Breast epithelium (tissue), 4 donors: ENCODE data around the gene ELF5. TPM values are rescaled to one million over a fixed set of nuclear protein-coding genes. Genes with fewer than 3 reads are reported as not detected.

ENCODE experiments used
- DNase-seq, 2 donors: peaks; one replicate each; pipeline ENCODE4 v3.0.0-alpha.2; 2019; ENCODE audit warnings: low spot score in 2 of 2
- H3K27ac ChIP-seq, 2 donors: fragments of 200-600 bp; sonication (generic) in 1 of 2; one replicate each; pipeline ENCODE4 v1.5.1; 2016 to 2019; ENCODE audit warnings: mild to moderate bottlenecking in 1 of 2
- H3K27me3 ChIP-seq, 2 donors: fragments of 200-600 bp; sonication (generic) in 1 of 2; one replicate each; pipeline versions ENCODE4 v1.5.1 to v1.6.0; 2017 to 2019; ENCODE audit warnings: control low read depth in 1 of 2, mild to moderate bottlenecking in 1 of 2
- H3K36me3 ChIP-seq: fragments of 200-600 bp; one replicate; pipeline ENCODE4 v1.5.1; 2019
- H3K4me1 ChIP-seq, 2 donors: fragments of 200-600 bp; sonication (generic); one replicate each; pipeline ENCODE4 v1.5.1; 2016 to 2019; ENCODE audit warnings: control low read depth in 1 of 2
- H3K4me3 ChIP-seq, 3 donors: fragments of 200-600 bp; sonication (generic); 1 replicate in 2 of 3; 2 replicates in 1 of 3; pipeline ENCODE4 v1.5.1; 2016 to 2019; ENCODE audit warnings: mild to moderate bottlenecking in 3 of 3, moderate library complexity in 2 of 3
- H3K9me3 ChIP-seq, 2 donors: fragments of 200-600 bp; sonication (generic) in 1 of 2; one replicate each; pipeline ENCODE4 v1.5.1; 2016 to 2019; ENCODE audit warnings: control low read depth in 1 of 2
- CTCF ChIP-seq, 3 donors: fragments of 450-650 bp; IDR thresholded peaks; one replicate each; pipeline ENCODE4 v1.5.1; 2016 to 2017; ENCODE audit warnings: antibody characterized with exemption in 3 of 3, mild to moderate bottlenecking in 3 of 3, moderate library complexity in 3 of 3
- POLR2A ChIP-seq: fragments of 450-650 bp; IDR thresholded peaks from one replicate; pipeline ENCODE4 v1.6.1; 2016; ENCODE audit warnings: antibody characterized with exemption, mild to moderate bottlenecking, moderate library complexity
- POLR2AphosphoS5 ChIP-seq, 3 donors: sonication (generic); formaldehyde crosslinking; IDR thresholded peaks; one replicate each; pipeline ENCODE4 v1.6.1; 2017; ENCODE audit warnings: antibody characterized with exemption in 3 of 3
- intact Hi-C: fragments of 100-400 bp; cut with DNase I; formaldehyde crosslinking; loops from one replicate; pipeline ENCODE4 v1.15.1; 2023; ENCODE audit warnings: low total_unique reads
- total RNA-seq, 3 donors: library from RNA; depleted of rRNA; stranded (reverse); fragments of >200 nt; gene quantifications; one replicate each; pipeline ENCODE4 v1.1.0, GENCODE V29; 2016

ELF5 gene
- total RNA-seq, 3 donors from 2014 or later = 18.7 to 32.5 TPM; not detected in 1

DNA sequence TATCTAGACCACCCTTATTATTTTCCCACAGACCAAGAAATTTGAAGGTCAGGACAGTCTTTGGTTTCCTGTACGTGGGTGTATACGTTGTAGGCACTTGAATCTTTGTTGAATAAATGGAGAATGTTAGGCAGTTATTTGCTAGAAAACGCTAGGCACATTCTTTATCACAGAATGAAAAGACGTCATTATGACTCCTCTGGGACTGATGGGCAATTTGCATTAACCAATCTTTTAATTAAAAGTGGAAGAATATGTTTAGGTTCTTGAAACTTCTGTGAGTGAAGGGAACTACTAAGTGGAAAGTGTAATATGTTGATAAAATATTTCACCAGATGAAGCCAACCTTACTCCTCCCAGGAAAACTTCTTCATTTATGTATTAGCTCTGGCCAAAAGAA lies 69.2 kb downstream of the ELF5 start:
- Histone ChIP-seq H3K27me3 (no peaks in the 10 kb centered on the region), H3K9me3 (no peaks in the 10 kb centered on the region), H3K4me1 (no peaks in the 10 kb centered on the region), H3K4me3 (no peak overlapping the region), H3K27ac (no peak overlapping the region), H3K36me3 (no peaks in the 10 kb centered on the region)
- DNase-seq = no peak
- TF ChIP-seq CTCF (IDR thresholded peaks at IDR 0.05) = no peak
- no peak for TF ChIP-seq POLR2A
- TF ChIP-seq POLR2AphosphoS5 (IDR thresholded peaks at IDR 0.05) = no peak
- intact Hi-C loops = no loop called here

GRCh38 chr11:34443136-34443535 lies 70.5 kb downstream of the ELF5 start:
- intact Hi-C loops = no loop called here
- Histone ChIP-seq H3K27me3 (no peaks in the 10 kb centered on the region), H3K9me3 (no peaks in the 10 kb centered on the region), H3K4me1 (no peaks in the 10 kb centered on the region), H3K27ac (peak overlapping the region in 1 of 2 donors; percentile 40), H3K36me3 (no peaks in the 10 kb centered on the region), H3K4me3 (no peak overlapping the region)
- no peak for DNase-seq
- TF ChIP-seq POLR2AphosphoS5 (IDR thresholded peaks at IDR 0.05) (no peak), CTCF (IDR thresholded peaks at IDR 0.05) (no peak), POLR2A (no peak)

DNA sequence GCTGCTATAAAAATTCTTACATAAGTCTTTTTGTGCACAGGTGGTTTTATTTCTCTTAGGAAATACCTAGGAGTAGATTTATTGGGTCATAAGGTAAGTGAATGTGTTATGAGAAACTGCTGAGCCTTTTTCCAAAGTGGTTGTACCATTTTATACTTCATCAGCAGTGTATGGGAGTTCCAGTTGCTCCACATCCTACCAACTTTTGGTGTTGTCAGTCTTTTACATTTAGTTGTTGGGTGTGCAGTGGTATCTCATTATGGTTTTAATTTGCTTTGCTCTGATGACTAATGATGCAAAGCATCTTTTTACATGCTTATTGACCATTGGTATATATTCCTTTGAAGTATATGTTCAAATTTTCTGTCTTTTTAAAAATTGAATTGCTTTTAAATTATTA lies 71.8 kb downstream of the ELF5 start:
- no peaks in the 10 kb centered on the region for H3K4me1 ChIP-seq

DNA sequence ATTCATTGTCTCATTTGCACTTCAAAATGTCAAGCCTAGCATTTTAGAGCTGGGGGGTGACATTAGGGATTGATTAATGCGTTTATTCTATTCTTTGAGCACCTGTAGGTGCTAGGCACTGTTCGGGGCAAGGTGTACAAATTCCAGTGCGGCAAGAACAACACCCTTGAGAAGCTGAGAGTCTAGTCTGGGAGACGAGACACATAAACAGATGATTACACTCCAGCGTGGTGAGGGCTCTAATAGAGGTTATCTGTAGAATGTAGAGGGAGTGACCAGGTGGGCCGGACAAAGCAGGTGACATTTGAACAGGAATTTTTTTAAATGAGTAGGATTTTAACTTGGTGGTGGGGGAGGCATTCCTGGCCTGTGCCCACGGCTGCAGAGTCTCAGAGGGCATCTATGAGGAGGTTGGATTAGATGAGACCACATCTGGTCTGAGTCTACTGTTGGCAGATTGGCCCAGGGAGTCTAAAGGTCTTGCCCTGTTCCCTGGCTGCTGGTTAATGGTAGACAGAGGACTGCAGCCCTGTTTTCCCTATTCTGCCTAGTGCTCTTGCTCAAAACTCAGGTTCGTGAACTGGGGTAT lies 73.9 kb downstream of the ELF5 start:
- intact Hi-C loops = loop anchor here (5.0 kb wide), 1 partner anchor 988 kb away; no protein-coding TSS in a partner anchor
- no peaks in the 10 kb centered on the region for H3K27me3 ChIP-seq
- no peaks in the 10 kb centered on the region for H3K4me1 ChIP-seq
- no peaks in the 10 kb centered on the region for H3K36me3 ChIP-seq
- no peak for DNase-seq
- peak overlapping the region; percentile 87 to 99 for H3K27ac ChIP-seq
- H3K4me3 ChIP-seq = peak overlapping the region; percentile 65 to 98 (median 71)
- TF ChIP-seq CTCF (IDR thresholded peaks at IDR 0.05) = no peak
- no peak for TF ChIP-seq POLR2AphosphoS5 (IDR thresholded peaks at IDR 0.05)
- no peak for TF ChIP-seq POLR2A
- H3K9me3 ChIP-seq = no peaks in the 10 kb centered on the region

More for the DNA sequence above, 71.8 kb downstream of the ELF5 start:
- H3K4me3 ChIP-seq = no peak overlapping the region
- intact Hi-C loops = no loop called here
- no peak for DNase-seq
- H3K36me3 ChIP-seq = no peaks in the 10 kb centered on the region
- no peak for TF ChIP-seq CTCF (IDR thresholded peaks at IDR 0.05)
- TF ChIP-seq POLR2AphosphoS5 (IDR thresholded peaks at IDR 0.05) = no peak
- TF ChIP-seq POLR2A = no peak
- H3K27ac ChIP-seq = no peak overlapping the region
- H3K9me3 ChIP-seq = no peaks in the 10 kb centered on the region
- H3K27me3 ChIP-seq = no peaks in the 10 kb centered on the region

GRCh38 chr11:34438529-34439507 lies 74.8 kb downstream of the ELF5 start, which contains the start of gene CAT:
Gene CAT, plus strand, starts transcription at chr11:34438934. Its CDS starts 80 bp downstream, at chr11:34439014.
- TF ChIP-seq POLR2A (peak; percentile 73), POLR2AphosphoS5 (IDR thresholded peaks at IDR 0.05) (peak; percentile 42 to 79 (median 75)), CTCF (IDR thresholded peaks at IDR 0.05) (no peak)
- Histone ChIP-seq H3K9me3 (no peaks in the 10 kb centered on the region), H3K4me1 (no peaks in the 10 kb centered on the region), H3K27me3 (no peaks in the 10 kb centered on the region), H3K36me3 (no peaks in the 10 kb centered on the region), H3K4me3 (peak within 1 kb of the TSS; percentile 65 to 98 (median 71)), H3K27ac (peak within 1 kb of the TSS; percentile 87 to 99)
- DNase-seq = peak; percentile 98
- intact Hi-C loops = loop anchor here (5.0 kb wide), 1 partner anchor 988 kb away; no protein-coding TSS in a partner anchor
